Erythroblast (primary cell): ENCODE results near the gene CFI.

Experiments used
- DNase-seq, 2 experiments: peaks; one replicate each; lab custom pipeline; 2025; lab: John Stamatoyannopoulos, UW
- GATA1 ChIP-seq: IDR thresholded peaks from 2 replicates; pipeline ENCODE4 v1.6.1; 2011; ENCODE audit warnings: low read depth, mild to moderate bottlenecking, control low read depth, low read length, moderate library complexity
- POLR2A ChIP-seq: IDR thresholded peaks from 2 replicates; pipeline ENCODE4 v1.6.1; 2011; ENCODE audit warnings: mild to moderate bottlenecking, low read length

Gene CFI

GRCh38 chr4:109754093-109754857 is 47.5 kb downstream of the CFI start:
- no peak for DNase-seq
- no peak for TF ChIP-seq POLR2A
- TF ChIP-seq GATA1 = no peak

- DNase-seq = peak; percentile 10 to 14
- TF ChIP-seq POLR2A (no peak), GATA1 (no peak)
Observed at GRCh38 chr4:109752525-109752924, 49.3 kb downstream of the CFI start.

- no peak for DNase-seq
- no peak for TF ChIP-seq POLR2A
- TF ChIP-seq GATA1 = no peak
Observed at GRCh38 chr4:109751852-109752251, 49.9 kb downstream of the CFI start.

GRCh38 chr4:109750652-109751244 is 51.1 kb downstream of the CFI start:
- TF ChIP-seq GATA1 = no peak
- TF ChIP-seq POLR2A = no peak
- DNase-seq = no peak

- no peak for DNase-seq
- TF ChIP-seq POLR2A (no peak), GATA1 (no peak)
Observed at GRCh38 chr4:109749388-109750082, 52.3 kb downstream of the CFI start.

GRCh38 chr4:109748114-109748513 is 53.7 kb downstream of the CFI start:
- no peak for DNase-seq
- TF ChIP-seq GATA1 (no peak), POLR2A (no peak)

- DNase-seq = no peak
- TF ChIP-seq GATA1 (no peak), POLR2A (no peak)
Observed at GRCh38 chr4:109746728-109747127, 55.1 kb downstream of the CFI start.

- DNase-seq = no peak
Observed at GRCh38 chr4:109745830-109746229, 56.0 kb downstream of the CFI start.

GRCh38 chr4:109739547-109739946 is 62.3 kb downstream of the CFI start:
- TF ChIP-seq POLR2A (no peak), GATA1 (no peak)
- DNase-seq = no peak

More at GRCh38 chr4:109745830-109746229, 56.0 kb downstream of the CFI start:
- TF ChIP-seq GATA1 (no peak), POLR2A (no peak)

GRCh38 chr4:109738104-109738872 is 63.5 kb downstream of the CFI start:
- TF ChIP-seq POLR2A = no peak
- TF ChIP-seq GATA1 = no peak
- DNase-seq = no peak

- TF ChIP-seq POLR2A (no peak), GATA1 (no peak)
- peak in 1 of 2 experiments; percentile 10 for DNase-seq
Observed at GRCh38 chr4:109735566-109736365, 66.0 kb downstream of the CFI start.

GRCh38 chr4:109733728-109734127 is 68.1 kb downstream of the CFI start:
- peak in 1 of 2 experiments; percentile 16 for DNase-seq
- TF ChIP-seq POLR2A (no peak), GATA1 (no peak)
